ENCODE measurements around the gene GTF3C1.

GTF3C1 gene

DNA sequence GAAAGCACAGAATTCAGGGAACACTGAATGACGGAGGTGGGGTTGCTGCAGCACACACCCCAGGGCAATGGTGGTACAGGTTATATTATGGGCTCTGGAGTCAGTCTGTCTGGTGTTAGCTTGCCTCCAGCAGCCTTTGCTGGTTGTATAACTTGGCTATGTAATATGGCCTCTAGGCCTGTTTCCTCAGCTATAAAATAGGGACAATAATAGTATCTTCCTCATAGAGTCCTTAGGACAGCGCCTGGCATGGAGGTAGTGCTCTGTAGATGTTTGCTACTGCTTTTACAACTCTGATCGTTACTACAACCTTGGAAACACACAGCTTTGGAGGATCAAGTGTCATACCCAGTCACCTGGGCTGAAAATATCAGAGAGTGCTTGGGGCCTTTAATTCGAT lies 31.5 kb downstream of the GTF3C1 start:
- DNase-seq: no peak

DNA sequence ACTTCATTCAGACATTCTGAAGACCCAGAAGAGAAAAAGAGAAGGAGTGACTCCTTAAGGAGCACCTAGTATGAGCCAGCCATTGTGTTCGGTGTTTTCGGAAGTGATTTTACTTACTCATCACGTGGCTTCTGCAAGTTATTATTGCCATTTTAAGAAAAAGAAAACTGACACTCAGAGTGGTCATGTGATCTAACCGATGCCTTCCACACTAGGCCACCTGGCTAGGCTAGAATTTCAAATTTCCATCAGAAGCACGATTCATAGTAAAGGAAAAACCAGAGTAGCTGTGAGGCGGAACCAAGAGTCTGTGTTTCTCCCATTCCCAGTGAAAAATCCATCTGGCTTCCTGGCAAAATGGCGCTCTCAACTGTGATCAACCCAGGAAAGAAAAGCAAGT lies 32.0 kb downstream of the GTF3C1 start:
- no peak for DNase-seq

GRCh38 chr16:27516365-27516764 lies 33.3 kb downstream of the GTF3C1 start:
- DNase-seq: no peak

DNA sequence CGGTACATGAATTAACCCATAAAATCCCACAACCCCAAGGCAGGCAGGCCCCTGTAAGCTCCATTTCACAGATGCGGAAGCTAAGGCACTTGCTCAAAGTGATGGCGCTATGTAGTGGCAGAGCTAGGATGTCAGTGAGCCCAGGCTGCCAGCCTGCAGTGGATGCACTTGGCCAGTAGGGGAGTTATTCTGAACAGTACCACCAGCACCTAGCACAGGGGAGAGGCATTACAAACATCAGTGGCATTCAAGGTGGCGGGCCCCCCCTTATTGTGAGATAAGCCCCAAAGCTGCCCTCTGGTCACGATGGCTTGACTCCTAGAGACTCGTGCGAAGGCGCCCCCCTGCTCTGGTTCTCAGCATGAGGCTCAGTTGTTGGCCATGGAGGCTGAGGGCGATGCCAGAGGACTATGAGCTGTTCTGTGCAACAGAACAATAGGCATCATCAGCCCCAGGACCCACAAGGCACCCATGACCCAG lies 33.8 kb downstream of the GTF3C1 start:
- DNase-seq: peak; percentile 54

- no peak for DNase-seq
These were observed 34.9 kb downstream of the GTF3C1 start for GRCh38 chr16:27514806-27515205.

DNA sequence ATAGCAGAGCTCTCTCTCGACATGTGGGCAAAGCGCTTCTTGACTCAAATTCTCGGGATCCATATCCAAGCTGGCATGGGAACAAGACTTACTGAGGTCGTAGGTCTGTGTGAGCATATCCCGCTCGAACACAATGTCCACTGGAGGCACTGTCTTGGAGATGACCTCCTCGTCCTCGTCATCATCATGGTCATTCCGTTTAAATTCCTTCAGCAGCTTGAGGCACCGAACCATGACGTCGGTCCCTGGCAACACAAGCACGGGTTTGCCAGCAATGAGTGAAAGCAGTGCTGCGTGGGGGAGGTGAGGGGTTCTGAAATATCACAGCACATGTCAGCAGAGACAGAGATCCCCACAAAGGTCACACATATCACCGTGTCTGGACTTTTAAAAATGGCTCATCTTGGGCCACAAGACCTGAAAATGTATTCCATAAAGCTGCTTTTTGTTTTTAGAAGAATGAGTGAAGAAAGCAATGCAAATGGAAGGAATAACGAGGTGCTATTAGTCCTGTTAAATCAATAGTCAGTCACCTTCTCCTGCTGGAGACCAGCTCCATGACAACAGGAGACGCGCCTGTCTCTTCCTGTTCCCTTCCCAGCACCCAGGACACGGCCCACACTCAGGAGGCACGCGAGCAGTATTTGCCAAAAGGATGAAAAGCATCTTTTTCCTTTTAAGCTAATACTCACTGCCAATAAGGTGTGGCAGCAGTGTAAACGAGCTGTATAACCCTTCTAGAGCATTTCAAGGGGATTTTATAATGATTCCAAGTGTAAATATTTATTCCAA lies 37.9 kb downstream of the GTF3C1 start:
- DNase-seq: no peak

GRCh38 chr16:27508476-27508875 lies 41.2 kb downstream of the GTF3C1 start:
- DNase-seq: no peak

DNA sequence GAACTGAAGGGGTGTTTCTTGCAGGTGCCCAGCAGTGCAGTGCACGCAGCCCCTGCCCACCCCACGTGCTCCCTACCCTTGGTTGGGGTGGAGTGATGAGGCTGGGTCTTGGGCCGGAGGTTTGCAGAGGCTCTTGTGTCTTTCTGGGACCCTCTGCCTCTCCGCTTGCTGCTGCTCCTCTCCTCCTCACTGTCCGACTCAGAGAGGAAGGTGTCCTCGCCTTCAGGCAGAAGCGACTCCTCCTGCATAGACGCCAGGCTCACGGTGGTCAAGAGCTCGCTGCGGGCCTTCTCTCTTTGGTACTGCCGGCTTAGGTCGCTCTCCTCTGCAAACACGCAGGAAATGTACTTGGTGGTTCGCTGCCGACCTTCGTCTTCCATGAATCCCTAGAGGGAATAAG lies 42.9 kb downstream of the GTF3C1 start:
- no peak for DNase-seq

DNA sequence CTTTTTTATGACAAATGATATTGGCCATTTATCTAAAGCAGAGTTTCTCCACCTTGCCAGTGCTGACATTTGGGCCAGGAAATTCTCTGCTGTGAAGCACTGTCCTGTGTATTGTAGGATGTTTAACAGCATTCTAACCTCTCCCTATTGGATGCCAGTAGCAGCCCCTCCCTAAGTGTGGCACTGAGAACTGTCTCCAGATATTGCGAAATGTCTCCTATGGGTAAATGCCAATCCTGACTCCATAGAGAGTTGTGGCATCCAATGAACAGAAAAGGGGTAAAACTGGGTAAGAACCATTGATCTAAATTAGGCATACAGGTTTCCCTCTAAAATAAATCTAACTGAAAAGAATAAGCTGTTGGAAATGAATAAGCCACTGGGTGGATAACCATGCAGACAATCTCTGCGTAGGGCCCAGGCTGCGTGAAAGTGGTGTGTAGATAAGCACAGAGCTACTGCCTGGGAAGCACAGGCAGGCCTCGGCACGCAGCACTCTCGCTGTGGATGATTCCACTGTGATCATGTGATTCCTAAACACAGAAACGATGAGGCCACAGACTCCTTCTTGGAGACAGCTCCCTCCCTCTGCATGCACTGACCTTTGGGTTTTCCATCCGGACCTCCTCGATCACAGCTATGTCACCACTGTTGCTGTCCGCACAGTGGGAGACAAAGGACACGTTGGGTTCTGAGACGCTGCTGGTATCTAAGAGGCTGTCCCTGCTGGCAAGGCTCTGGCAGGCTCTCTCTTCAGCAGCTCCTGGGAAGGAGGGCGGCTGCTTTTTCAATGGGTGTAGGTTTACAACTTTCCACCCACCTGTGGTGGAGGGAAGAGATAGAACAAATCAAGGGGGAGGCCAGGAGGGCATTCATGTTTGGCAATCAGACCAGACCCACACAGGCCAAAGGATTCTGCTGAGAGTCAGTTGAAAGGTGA lies 44.1 kb downstream of the GTF3C1 start:
- DNase-seq: no peak

- no peak for DNase-seq
These were observed 46.1 kb downstream of the GTF3C1 start for GRCh38 chr16:27503662-27504061.

GRCh38 chr16:27500801-27501200 lies 48.9 kb downstream of the GTF3C1 start:
- no peak for DNase-seq

DNA sequence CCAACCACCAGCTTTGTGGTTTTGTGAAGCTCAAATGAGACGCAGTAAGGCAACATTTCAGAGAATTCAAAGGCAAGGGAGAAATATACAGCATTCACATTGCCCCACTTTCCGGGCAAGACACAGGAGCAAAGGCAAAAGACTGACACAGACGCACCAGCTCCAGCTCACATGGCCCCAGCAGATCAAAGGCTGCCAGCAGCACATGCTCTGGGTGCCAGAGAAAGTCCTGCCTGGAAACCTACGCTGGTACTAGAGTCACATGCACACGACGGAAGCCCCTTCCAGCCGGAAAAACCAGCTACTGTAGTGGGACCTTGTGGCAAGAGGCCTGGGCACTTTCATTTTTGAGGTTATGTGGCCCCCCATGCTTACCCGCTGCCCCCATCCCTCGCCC lies 50.1 kb downstream of the GTF3C1 start:
- no peak for DNase-seq

- DNase-seq: no peak
These were observed 50.6 kb downstream of the GTF3C1 start for GRCh38 chr16:27498916-27499658.

- no peak for DNase-seq
These were observed 51.5 kb downstream of the GTF3C1 start for GRCh38 chr16:27498031-27498825.

DNA sequence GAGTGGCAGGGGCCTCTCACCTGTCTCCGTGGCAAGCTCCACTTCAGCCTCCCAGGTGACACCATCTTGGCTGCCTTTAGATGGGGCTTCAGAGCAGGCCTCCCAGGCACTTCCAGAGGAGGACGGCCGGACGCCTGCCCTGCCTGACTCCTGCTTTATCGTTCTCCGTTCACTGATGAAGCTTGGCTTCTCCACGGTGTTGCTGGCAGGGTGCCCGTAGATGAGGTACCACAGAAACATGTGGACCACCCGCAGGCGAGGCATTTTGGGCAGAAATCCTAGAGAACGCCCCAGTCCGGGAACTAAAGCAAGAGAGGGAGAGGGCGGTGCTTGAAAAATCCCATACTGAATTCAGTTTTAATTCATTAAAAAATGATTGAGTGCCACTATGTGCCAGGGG lies 54.5 kb downstream of the GTF3C1 start:
- no peak for DNase-seq

GRCh38 chr16:27492588-27492979 lies 57.1 kb downstream of the GTF3C1 start:
- DNase-seq: no peak

GRCh38 chr16:27491894-27492587 lies 57.7 kb downstream of the GTF3C1 start:
- DNase-seq: no peak

DNA sequence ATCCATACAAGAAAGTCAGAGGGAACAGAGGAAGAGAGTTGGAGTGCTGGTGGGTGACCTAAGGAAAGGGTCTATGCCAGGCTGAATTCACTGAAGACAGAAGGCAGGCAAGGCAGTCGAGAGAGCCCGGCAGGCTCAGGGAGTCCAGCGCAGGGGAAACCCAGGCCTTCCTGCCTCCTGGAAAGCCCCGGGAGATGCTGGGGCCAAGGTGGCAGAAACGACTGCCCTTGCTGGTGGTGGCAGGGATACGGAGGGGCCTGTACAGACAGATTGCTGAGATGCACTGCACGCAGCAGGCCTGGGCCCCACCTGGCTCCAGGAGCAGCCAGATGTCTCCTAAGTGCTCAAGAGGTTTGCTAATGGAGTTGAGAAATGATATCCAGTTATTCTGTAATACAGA lies 59.8 kb downstream of the GTF3C1 start:
- DNase-seq: no peak

- no peak for DNase-seq
These were observed 60.3 kb downstream of the GTF3C1 start for GRCh38 chr16:27489421-27489820.

GRCh38 chr16:27486760-27487159 lies 63.0 kb downstream of the GTF3C1 start:
- DNase-seq: no peak

- DNase-seq: no peak
These were observed 63.4 kb downstream of the GTF3C1 start for GRCh38 chr16:27486344-27486743.

GRCh38 chr16:27485811-27486210 lies 63.9 kb downstream of the GTF3C1 start:
- no peak for DNase-seq

Measured in activated CD4-positive, alpha-beta T cell treated with anti-CD3 and anti-CD28 coated beads for 48 hours (primary cell).